ENCODE results near the gene PRUNE2.

- TF ChIP-seq CTCF (IDR thresholded peaks at IDR 0.05) (no peak), EP300 (IDR thresholded peaks at IDR 0.05) (no peak)
Observed at GRCh38 chr9:76927540-76928240, 21.8 kb upstream of the PRUNE2 start.
